Measurements from ENCODE around the gene NPAS2. TPM values are rescaled to one million over a fixed set of nuclear protein-coding genes. Genes with fewer than 3 reads are reported as not detected.

Gene NPAS2
- total and polyA plus RNA-seq, 2 donors from 2014 or later, result 8.4 to 44.5 TPM

GRCh38 chr2:100910111-100910510 is 90.2 kb downstream of the NPAS2 start:
- no peak for TF ChIP-seq CTCF (IDR thresholded peaks at IDR 0.05; ENCODE audit: borderline replicate concordance, extremely low read depth, insufficient read depth)
- DNase-seq, result no peak
- Histone ChIP-seq H3K36me3 (ENCODE audit: control insufficient read depth in 2 of 3, insufficient read depth in 3 of 3, low read length in 3 of 3) (peaks cover 0 to 2% (median 0%) of the 10 kb centered on the region in 3 donors), H3K27ac (ENCODE audit: low read depth in 2 of 2, low read length in 2 of 2) (no peak overlapping the region), H3K9me3 (ENCODE audit: control insufficient read depth in 2 of 3, insufficient read depth in 1 of 3, low read length in 3 of 3) (no peaks in the 10 kb centered on the region), H3K27me3 (ENCODE audit: control insufficient read depth, insufficient read depth, low read length) (no peaks in the 10 kb centered on the region), H3K4me1 (ENCODE audit: control insufficient read depth in 2 of 3, insufficient read depth in 2 of 3, low read depth in 1 of 3, low read length in 3 of 3) (peaks cover 0 to 4% (median 0%) of the 10 kb centered on the region in 3 donors), H3K4me3 (ENCODE audit: low read length in 3 of 3) (no peak overlapping the region), H3K9ac (ENCODE audit: low read length in 3 of 3) (no peak overlapping the region)
- intact Hi-C loops (cut with DNase I), result no loop called here
- no peak for FAIRE-seq

- no peaks in the 10 kb centered on the region for H3K27me3 ChIP-seq (ENCODE audit: control insufficient read depth, insufficient read depth, low read length)
- DNase-seq (no peak), FAIRE-seq (no peak)
- intact Hi-C loops (cut with DNase I), result no loop called here
- H3K36me3 ChIP-seq (ENCODE audit: control insufficient read depth in 2 of 3, insufficient read depth in 3 of 3, low read length in 3 of 3), result no peaks in the 10 kb centered on the region
- TF ChIP-seq CTCF (IDR thresholded peaks at IDR 0.05; ENCODE audit: borderline replicate concordance, extremely low read depth, insufficient read depth), result no peak
- no peak overlapping the region for H3K27ac ChIP-seq (ENCODE audit: low read depth in 2 of 2, low read length in 2 of 2)
- H3K9ac ChIP-seq (ENCODE audit: low read length in 3 of 3), result no peak overlapping the region
- H3K4me3 ChIP-seq (ENCODE audit: low read length in 3 of 3), result no peak overlapping the region
- H3K4me1 ChIP-seq (ENCODE audit: control insufficient read depth in 2 of 3, insufficient read depth in 2 of 3, low read depth in 1 of 3, low read length in 3 of 3), result no peaks in the 10 kb centered on the region
- H3K9me3 ChIP-seq (ENCODE audit: control insufficient read depth in 2 of 3, insufficient read depth in 1 of 3, low read length in 3 of 3), result no peaks in the 10 kb centered on the region
These were observed 99.4 kb downstream of the NPAS2 start for GRCh38 chr2:100919316-100919715.

GRCh38 chr2:100921685-100922161 is 101.8 kb downstream of the NPAS2 start:
- H3K9me3 ChIP-seq (ENCODE audit: control insufficient read depth in 2 of 3, insufficient read depth in 1 of 3, low read length in 3 of 3), result no peaks in the 10 kb centered on the region
- no peak overlapping the region for H3K9ac ChIP-seq (ENCODE audit: low read length in 3 of 3)
- DNase-seq (peak in 1 of 5 donors; percentile 2), FAIRE-seq (no peak)
- TF ChIP-seq CTCF (IDR thresholded peaks at IDR 0.05; ENCODE audit: borderline replicate concordance, extremely low read depth, insufficient read depth), result no peak
- H3K4me3 ChIP-seq (ENCODE audit: low read length in 3 of 3), result no peak overlapping the region
- H3K36me3 ChIP-seq (ENCODE audit: control insufficient read depth in 2 of 3, insufficient read depth in 3 of 3, low read length in 3 of 3), result peaks cover 0 to 3% (median 0%) of the 10 kb centered on the region in 3 donors
- H3K27ac ChIP-seq (ENCODE audit: low read depth in 2 of 2, low read length in 2 of 2), result no peak overlapping the region
- no peaks in the 10 kb centered on the region for H3K4me1 ChIP-seq (ENCODE audit: control insufficient read depth in 2 of 3, insufficient read depth in 2 of 3, low read depth in 1 of 3, low read length in 3 of 3)
- intact Hi-C loops (cut with DNase I), result no loop called here
- no peaks in the 10 kb centered on the region for H3K27me3 ChIP-seq (ENCODE audit: control insufficient read depth, insufficient read depth, low read length)
